Measurements from ENCODE around the gene ABHD4. TPM values are rescaled to one million over a fixed set of nuclear protein-coding genes. Genes with fewer than 3 reads are reported as not detected.

ABHD4 gene
- total RNA-seq, 2 experiments from 2014 or later: 5.6 to 15.6 TPM

Other genes starting within 250 kb of the ABHD4 start
- 88.6 and 154 TPM in 2 replicates for gene DAD1, start 9.1 kb upstream of the ABHD4 start, total RNA-seq (2014; rRNA removed; shearing (Covaris generic))
- 115 and 117 TPM in 2 replicates for gene DAD1, start 9.1 kb upstream of the ABHD4 start, total RNA-seq (2022)
- gene OR6J1, start 46.1 kb downstream of the ABHD4 start, total RNA-seq (2014; rRNA removed; shearing (Covaris generic)): not detected in 2 replicates
- gene OR6J1, start 46.1 kb downstream of the ABHD4 start, total RNA-seq (2022): not detected in 2 replicates
- gene OXA1L, start 168.4 kb downstream of the ABHD4 start, total RNA-seq (2014; rRNA removed; shearing (Covaris generic)): 128 and 153 TPM in 2 replicates
- gene OXA1L, start 168.4 kb downstream of the ABHD4 start, total RNA-seq (2022): 141 and 150 TPM in 2 replicates
- gene SLC7A7, start 217.1 kb downstream of the ABHD4 start, total RNA-seq (2014; rRNA removed; shearing (Covaris generic)): 30.6 and 32.7 TPM in 2 replicates
- 50.0 and 59.2 TPM in 2 replicates for gene SLC7A7, start 217.1 kb downstream of the ABHD4 start, total RNA-seq (2022)
- 100 and 126 TPM in 2 replicates for gene MRPL52, start 231.6 kb downstream of the ABHD4 start, total RNA-seq (2014; rRNA removed; shearing (Covaris generic))
- gene MRPL52, start 231.6 kb downstream of the ABHD4 start, total RNA-seq (2022): 164 and 181 TPM in 2 replicates
- 2.8 TPM in 2 replicates for gene MMP14, start 238.3 kb downstream of the ABHD4 start, total RNA-seq (2014; rRNA removed; shearing (Covaris generic))
- gene MMP14, start 238.3 kb downstream of the ABHD4 start, total RNA-seq (2022): 9.0 and 11.9 TPM in 2 replicates